GM12878 (cell line): Measurements from ENCODE around the gene ZNF486. TPM values are rescaled to one million over a fixed set of nuclear protein-coding genes. Genes with fewer than 3 reads are reported as not detected.

Experiments used
- CREM ChIP-seq: IDR thresholded peaks from 2 replicates; pipeline ENCODE4 v1.6.1; 2014; ENCODE audit warnings: antibody characterized with exemption, low read depth
- FOXK2 ChIP-seq: fragments of 450-650 bp; IDR thresholded peaks from 2 replicates; pipeline ENCODE4 v1.6.1; 2017; ENCODE audit warnings: mild to moderate bottlenecking, moderate library complexity
- IRF3 ChIP-seq: fragments of 450-650 bp; IDR thresholded peaks from 2 replicates; pipeline ENCODE4 v1.6.1; 2014; ENCODE audit warnings: mild to moderate bottlenecking
- MXI1 ChIP-seq: fragments of 150-350 bp; IDR thresholded peaks from 2 replicates; pipeline ENCODE4 v1.6.1; 2011; ENCODE audit warnings: low read depth, mild to moderate bottlenecking, inconsistent platforms, low read length, improper control_type of control experiment
- NR2F1 ChIP-seq: fragments of 450-650 bp; conservative IDR thresholded peaks from 2 replicates; pipeline ENCODE4 v1.6.1; 2017; ENCODE audit warnings: mild to moderate bottlenecking
- RBBP5 ChIP-seq: fragments of 200-600 bp; sonication (generic); conservative IDR thresholded peaks from 2 replicates; pipeline ENCODE4 v1.6.1; 2016
- SKIL ChIP-seq: fragments of 450-650 bp; IDR thresholded peaks from 2 replicates; pipeline ENCODE4 v1.6.1; 2017; ENCODE audit warnings: mild to moderate bottlenecking, low read depth, inconsistent platforms; ENCODE audit not compliant: poor library complexity, severe bottlenecking
- SMAD1 ChIP-seq: fragments of 450-650 bp; IDR thresholded peaks from 2 replicates; pipeline ENCODE4 v1.6.1; 2018; ENCODE audit warnings: mild to moderate bottlenecking, low read depth; ENCODE audit not compliant: partially characterized antibody
- TAF1 ChIP-seq: IDR thresholded peaks from 2 replicates; pipeline ENCODE4 v1.6.1; 2011; ENCODE audit warnings: mild to moderate bottlenecking, low read depth, low read length, borderline replicate concordance
- ZBTB11 ChIP-seq: fragments of 450-650 bp; formaldehyde crosslinking; IDR thresholded peaks from 2 replicates; pipeline ENCODE4 v1.5.0; 2022; ENCODE audit warnings: mild to moderate bottlenecking, missing genetic modification characterization
- ZBTB4 ChIP-seq: fragments of 450-650 bp; formaldehyde crosslinking; IDR thresholded peaks from 2 replicates; pipeline ENCODE4 v1.4.0; 2022; ENCODE audit warnings: mild to moderate bottlenecking, moderate library complexity
- polyA plus RNA-seq, 11 experiments: library from polyadenylated mRNA; depleted of rRNA in 4 of 11; unstranded in 6 of 11; stranded (reverse) in 5 of 11; fragments of >200 nt; fragmentation: Nextera tagmentation in 4 of 11; fragmentation: Illumina TruSeq in 1 of 11; extraction: Ambion mirVana in 4 of 11; extraction: Trizol in 1 of 11; gene quantifications; 1 replicate in 1 of 11; 2 replicates in 10 of 11; pipeline versions ENCODE4 v1.2.1 to v1.2.3, GENCODE V29; 2011 to 2016; ENCODE audit warnings: inconsistent platforms in 2 of 11, missing spikeins in 2 of 11, low read depth in 1 of 11
- total RNA-seq, 4 experiments: library from RNA; depleted of rRNA in 3 of 4; stranded (reverse); fragments of >200 nt in 3 of 4; fragmentation: Illumina TruSeq in 1 of 4; extraction: Trizol in 1 of 4; gene quantifications; 2 replicates each; pipeline versions ENCODE4 v1.2.1 to v1.2.3, GENCODE V29; 2013 to 2021

ZNF486 gene
- total and polyA plus RNA-seq, 10 of the 15 experiments (the other 5 are each of a cell fraction or from before 2014, with no cell fraction given): 0.02 to 1.0 (median 0.09) TPM; not detected in 1

GRCh38 chr19:20167651-20168122, 673 bp downstream of the ZNF486 start (continued):
- no peak for TF ChIP-seq ZBTB4 (CRISPR knock-in tag)
- no peak for TF ChIP-seq FOXK2
- TF ChIP-seq RBBP5: no peak
- TF ChIP-seq SKIL: no peak
- TF ChIP-seq CREM: no peak
- no peak for TF ChIP-seq ZBTB11 (CRISPR knock-in tag)
- no peak for TF ChIP-seq NR2F1
- TF ChIP-seq SMAD1: no peak
- TF ChIP-seq IRF3: no peak
- no peak for TF ChIP-seq MXI1
- no peak for TF ChIP-seq TAF1
